Measurements from ENCODE around the gene GLDN. TPM values are rescaled to one million over a fixed set of nuclear protein-coding genes. Genes with fewer than 3 reads are reported as not detected.

Gene GLDN
- total and polyA plus RNA-seq, 2 donors from 2014 or later, result 0.71 to 4.0 TPM

- no peaks in the 10 kb centered on the region for H3K4me1 ChIP-seq (ENCODE audit: control insufficient read depth in 2 of 3, insufficient read depth in 2 of 3, low read depth in 1 of 3, low read length in 3 of 3)
- no peaks in the 10 kb centered on the region for H3K9me3 ChIP-seq (ENCODE audit: control insufficient read depth in 2 of 3, insufficient read depth in 1 of 3, low read length in 3 of 3)
- no peak for FAIRE-seq
- intact Hi-C loops (cut with DNase I), result no loop called here
- no peak overlapping the region for H3K9ac ChIP-seq (ENCODE audit: low read length in 3 of 3)
- H3K4me3 ChIP-seq (ENCODE audit: low read length in 3 of 3), result no peak overlapping the region
- H3K27me3 ChIP-seq (ENCODE audit: control insufficient read depth, insufficient read depth, low read length), result no peaks in the 10 kb centered on the region
- TF ChIP-seq CTCF (IDR thresholded peaks at IDR 0.05; ENCODE audit: borderline replicate concordance, extremely low read depth, insufficient read depth), result no peak
- no peak for DNase-seq
- no peaks in the 10 kb centered on the region for H3K36me3 ChIP-seq (ENCODE audit: control insufficient read depth in 2 of 3, insufficient read depth in 3 of 3, low read length in 3 of 3)
- H3K27ac ChIP-seq (ENCODE audit: low read depth in 2 of 2, low read length in 2 of 2), result no peak overlapping the region
Measured at GRCh38 chr15:51388726-51389125, 47.3 kb downstream of the GLDN start.

- no peak for FAIRE-seq
- H3K27ac ChIP-seq (ENCODE audit: low read depth in 2 of 2, low read length in 2 of 2), result no peak overlapping the region
- H3K9ac ChIP-seq (ENCODE audit: low read length in 3 of 3), result no peak overlapping the region
- TF ChIP-seq CTCF (IDR thresholded peaks at IDR 0.05; ENCODE audit: borderline replicate concordance, extremely low read depth, insufficient read depth), result no peak
- DNase-seq, result peak in 3 of 5 donors; percentile 11 to 19 (median 12)
- H3K36me3 ChIP-seq (ENCODE audit: control insufficient read depth in 2 of 3, insufficient read depth in 3 of 3, low read length in 3 of 3), result no peaks in the 10 kb centered on the region
- intact Hi-C loops (cut with DNase I), result loop anchor here (10.0 kb wide), 1 partner anchor 226 kb away; no protein-coding TSS in a partner anchor
- H3K4me1 ChIP-seq (ENCODE audit: control insufficient read depth in 2 of 3, insufficient read depth in 2 of 3, low read depth in 1 of 3, low read length in 3 of 3), result no peaks in the 10 kb centered on the region
- no peaks in the 10 kb centered on the region for H3K9me3 ChIP-seq (ENCODE audit: control insufficient read depth in 2 of 3, insufficient read depth in 1 of 3, low read length in 3 of 3)
- no peak overlapping the region for H3K4me3 ChIP-seq (ENCODE audit: low read length in 3 of 3)
- no peaks in the 10 kb centered on the region for H3K27me3 ChIP-seq (ENCODE audit: control insufficient read depth, insufficient read depth, low read length)
Measured at GRCh38 chr15:51390241-51390965, 48.9 kb downstream of the GLDN start.

- Histone ChIP-seq H3K27ac (ENCODE audit: low read depth in 2 of 2, low read length in 2 of 2) (no peak overlapping the region), H3K4me1 (ENCODE audit: control insufficient read depth in 2 of 3, insufficient read depth in 2 of 3, low read depth in 1 of 3, low read length in 3 of 3) (no peaks in the 10 kb centered on the region), H3K9ac (ENCODE audit: low read length in 3 of 3) (no peak overlapping the region), H3K27me3 (ENCODE audit: control insufficient read depth, insufficient read depth, low read length) (no peaks in the 10 kb centered on the region), H3K4me3 (ENCODE audit: low read length in 3 of 3) (no peak overlapping the region), H3K9me3 (ENCODE audit: control insufficient read depth in 2 of 3, insufficient read depth in 1 of 3, low read length in 3 of 3) (no peaks in the 10 kb centered on the region), H3K36me3 (ENCODE audit: control insufficient read depth in 2 of 3, insufficient read depth in 3 of 3, low read length in 3 of 3) (no peaks in the 10 kb centered on the region)
- intact Hi-C loops (cut with DNase I), result loop anchor here (10.0 kb wide), 1 partner anchor 226 kb away; no protein-coding TSS in a partner anchor
- no peak for FAIRE-seq
- peak in 3 of 5 donors; percentile 4 to 50 (median 19) for DNase-seq
- no peak for TF ChIP-seq CTCF (IDR thresholded peaks at IDR 0.05; ENCODE audit: borderline replicate concordance, extremely low read depth, insufficient read depth)
Measured at GRCh38 chr15:51390966-51391422, 49.5 kb downstream of the GLDN start.

All from kidney (tissue), 14 donors.